H1 (cell line): ENCODE results near the gene GALNT9.
A peak's percentile ranks its signal among the peaks of the same experiment; 100 is the strongest.

Source experiments
- BRCA1 ChIP-seq: IDR thresholded peaks from 2 replicates; pipeline ENCODE4 v1.6.1; 2012; ENCODE audit warnings: low read depth, low read length, improper control_type of control experiment
- CHD2 ChIP-seq: IDR thresholded peaks from 2 replicates; pipeline ENCODE4 v1.6.1; 2012; ENCODE audit warnings: low read length, improper control_type of control experiment
- CHD7 ChIP-seq: fragments of 300-600 bp; sonication (generic); IDR thresholded peaks from 2 replicates; pipeline ENCODE4 v1.7.1; 2012; ENCODE audit warnings: low read length, moderate library complexity, mild to moderate bottlenecking, inconsistent platforms; ENCODE audit not compliant: insufficient replicate concordance
- CTCF ChIP-seq, 3 experiments: IDR thresholded peaks; 1 replicate in 2 of 3; 2 replicates in 1 of 3; pipeline versions ENCODE4 v1.5.1 to v1.6.1; 2011; ENCODE audit warnings: low read length in 3 of 3, mild to moderate bottlenecking in 3 of 3, inconsistent platforms in 2 of 3, low read depth in 1 of 3, moderate library complexity in 1 of 3; ENCODE audit not compliant: insufficient read depth in 1 of 3; ENCODE audit errors: control extremely low read depth in 1 of 3
- GABPA ChIP-seq: IDR thresholded peaks from 2 replicates; pipeline ENCODE4 v1.6.1; 2011; ENCODE audit warnings: mild to moderate bottlenecking, low read length, moderate library complexity, borderline replicate concordance; ENCODE audit not compliant: insufficient read depth
- JUN ChIP-seq: IDR thresholded peaks from 2 replicates; pipeline ENCODE4 v1.6.1; 2011; ENCODE audit warnings: low read depth, mild to moderate bottlenecking, improper control_type of control experiment, low read length
- KDM4A ChIP-seq: IDR thresholded peaks from one replicate; pipeline ENCODE4 v1.7.1; 2012; ENCODE audit warnings: low read depth, mild to moderate bottlenecking, moderate library complexity, low read length, inconsistent platforms; ENCODE audit not compliant: severe bottlenecking
- KDM5A ChIP-seq: fragments of 200-600 bp; IDR thresholded peaks from 2 replicates; pipeline ENCODE4 v1.7.1; 2012; ENCODE audit warnings: mild to moderate bottlenecking, low read length, inconsistent platforms, mixed read lengths
- MAFK ChIP-seq: IDR thresholded peaks from 2 replicates; pipeline ENCODE4 v1.6.1; 2012; ENCODE audit warnings: low read depth, mild to moderate bottlenecking, improper control_type of control experiment, low read length
- MAX ChIP-seq: IDR thresholded peaks from 2 replicates; pipeline ENCODE4 v1.6.1; 2012; ENCODE audit warnings: inconsistent platforms
- RAD21 ChIP-seq, 2 experiments: IDR thresholded peaks in 1 of 2; conservative IDR thresholded peaks in 1 of 2; 2 replicates each; pipeline ENCODE4 v1.6.1; 2011; ENCODE audit warnings: low read depth in 2 of 2, low read length in 2 of 2, improper control_type of control experiment in 1 of 2, inconsistent platforms in 1 of 2, mild to moderate bottlenecking in 1 of 2, moderate library complexity in 1 of 2
- RBBP5 ChIP-seq: IDR thresholded peaks from 2 replicates; pipeline ENCODE4 v1.7.1; 2012; ENCODE audit warnings: low read depth, mild to moderate bottlenecking, inconsistent platforms, low read length, moderate library complexity, borderline replicate concordance
- SIX5 ChIP-seq: IDR thresholded peaks from 2 replicates; pipeline ENCODE4 v1.6.1; 2011; ENCODE audit warnings: mild to moderate bottlenecking, low read depth, low read length
- SP1 ChIP-seq: IDR thresholded peaks from 2 replicates; pipeline ENCODE4 v1.6.1; 2011; ENCODE audit warnings: low read depth, low read length

GRCh38 chr12:132275110-132275531 is 54.3 kb downstream of the GALNT9 start:
- TF ChIP-seq MAFK (no peak), CTCF (IDR thresholded peaks at IDR 0.05; ENCODE audit: control extremely low read depth in 1 of 3, insufficient read depth in 1 of 3, low read depth in 1 of 3, low read length in 3 of 3) (no peak), BRCA1 (no peak), CHD2 (peak; percentile 74), MAX (no peak), RAD21 (IDR thresholded peaks at IDR 0.05 in 1 of 2, conservative IDR thresholded peaks at IDR 0.05 in 1 of 2; ENCODE audit: low read depth in 2 of 2, low read length in 2 of 2) (no peak), SIX5 (no peak), CHD7 (no peak), RBBP5 (no peak), KDM5A (no peak), KDM4A (no peak), SP1 (peak; percentile 92), JUN (no peak), GABPA (no peak)
